ENCODE results near the gene ZCCHC2. TPM values are rescaled to one million over a fixed set of nuclear protein-coding genes. Genes with fewer than 3 reads are reported as not detected.

Gene ZCCHC2
- total and polyA plus RNA-seq, 2 of the 8 experiments (the other 6 are each of a cell fraction or from before 2014, with no cell fraction given), result 13.5 to 18.6 TPM

DNA sequence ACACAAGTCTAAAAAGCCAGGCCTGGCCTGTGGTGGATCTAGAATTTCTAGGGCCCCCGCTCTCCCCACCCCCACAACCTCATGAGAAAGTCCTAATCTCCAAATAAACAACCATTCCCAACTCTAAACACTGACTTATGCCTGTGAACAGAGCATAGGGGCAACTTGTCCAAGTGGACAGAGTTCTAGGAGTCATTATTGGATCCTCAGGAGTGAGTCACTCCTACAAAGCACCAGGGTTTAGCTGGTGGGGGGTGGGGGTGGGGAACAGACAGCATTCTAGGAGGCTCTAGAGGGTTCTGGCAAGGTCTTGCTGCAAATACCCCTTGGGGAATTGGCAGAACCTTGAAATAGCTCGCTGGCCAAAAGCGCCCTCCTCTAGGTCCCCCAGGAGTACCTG is 83.3 kb downstream of the ZCCHC2 start:
- ChIA-PET CTCF (ENCODE audit: partially characterized antibody) (interaction anchor here (1.0 to 1.4 kb wide), 2 partner anchors 9 to 20 kb away, joined by 3 read pairs; no protein-coding TSS in a partner anchor), POLR2A (ENCODE audit: partially characterized antibody) (no interaction called here)
- Histone ChIP-seq H3K9ac (replicated peaks in 1 of 4; ENCODE audit: extremely low read depth in 1 of 4, low read depth in 3 of 4, low read length in 3 of 4) (no peak overlapping the region), H4K8ac (ENCODE audit: extremely low read depth, insufficient read depth, low read length) (no peak overlapping the region), H2BK120ac (replicated peaks; ENCODE audit: low read depth, low read length) (no peak overlapping the region), H2BK12ac (ENCODE audit: low read depth, low read length) (no peak overlapping the region), H3K4me3 (ENCODE audit: extremely low read depth in 1 of 4, insufficient read depth in 2 of 4, low read depth in 3 of 4, low read length in 4 of 4) (no peak overlapping the region), H3K4me1 (replicated peaks in 1 of 4; ENCODE audit: control insufficient read depth in 3 of 4, insufficient read depth in 4 of 4, low read length in 3 of 4) (peaks cover under 1 to 15% (median 12%) of the 10 kb centered on the region in 4 experiments; a peak in 5 of 7 replicates), H3K56ac (replicated peaks; ENCODE audit: insufficient read length, low read depth, low read length) (no peak overlapping the region), H3K4ac (replicated peaks; ENCODE audit: insufficient read length, low read depth, low read length) (no peak overlapping the region), H3K79me2 (ENCODE audit: control insufficient read depth in 1 of 2, insufficient read depth in 2 of 2, low read length in 2 of 2) (no peaks in the 10 kb centered on the region), H3K79me1 (ENCODE audit: low read depth, low read length) (no peaks in the 10 kb centered on the region), H4K20me1 (replicated peaks in 1 of 2; ENCODE audit: control insufficient read depth in 1 of 2, insufficient read depth in 2 of 2, low read length in 2 of 2) (no peaks in the 10 kb centered on the region), H2BK20ac (ENCODE audit: low read length) (no peak overlapping the region), H2BK15ac (ENCODE audit: low read length) (no peak overlapping the region), H3K27ac (ENCODE audit: low read depth, low read length) (no peak overlapping the region), H3K23ac (ENCODE audit: insufficient read length) (no peak overlapping the region), H3K27me3 (replicated peaks in 1 of 4; ENCODE audit: control insufficient read depth in 3 of 4, extremely low read depth in 1 of 4, insufficient read depth in 3 of 4, low read length in 3 of 4) (no peaks in the 10 kb centered on the region), H3K23me2 (ENCODE audit: low read depth, low read length) (peaks cover 2% of the 10 kb centered on the region; the same call in 1 of the 2 replicates), H3K14ac (ENCODE audit: insufficient read length) (no peak overlapping the region), H2AK5ac (ENCODE audit: low read depth, low read length) (no peak overlapping the region), H4K5ac (ENCODE audit: insufficient read length, low read depth, low read length) (no peak overlapping the region), H2BK5ac (ENCODE audit: low read depth, low read length) (no peak overlapping the region), H2AFZ (ENCODE audit: low read length) (no peak overlapping the region), H3K36me3 (ENCODE audit: control insufficient read depth in 2 of 4, insufficient read depth in 4 of 4, low read length in 3 of 4) (no peaks in the 10 kb centered on the region), H4K91ac (replicated peaks; ENCODE audit: insufficient read length, low read length) (no peak overlapping the region), H3K9me3 (ENCODE audit: insufficient read depth in 2 of 2, low read depth in 1 of 2, low read length in 1 of 2) (no peaks in the 10 kb centered on the region), H3K4me2 (ENCODE audit: insufficient read depth in 1 of 2, low read depth in 2 of 2, low read length in 2 of 2) (no peak overlapping the region), H3K18ac (ENCODE audit: extremely low read depth, low read length) (no peak overlapping the region)
- 75% methylated on average over 3 of the region's 3 CpGs; no CpG with 5 or more reads in 1 of the 2 experiments for WGBS, 2 experiments (ENCODE audit: extremely low coverage in 1 of 2, insufficient coverage in 1 of 2, insufficient read length in 1 of 2, insufficient replicate concordance in 2 of 2, low coverage in 1 of 2, low lambda C conversion rate in 2 of 2, missing lambda C conversion rate in 1 of 2)
- no peak for DNase-seq (ENCODE audit: low read depth in 1 of 2, low spot score in 2 of 2)
- no peak for FAIRE-seq
- TF ChIP-seq NANOG (IDR thresholded peaks at IDR 0.05; ENCODE audit: insufficient read depth, low read depth, low read length, poor library complexity, severe bottlenecking), result no peak
- no peak for TF ChIP-seq EGR1 (IDR thresholded peaks at IDR 0.05; ENCODE audit: borderline replicate concordance, low read depth, low read length)
- no peak for TF ChIP-seq EZH2 (IDR thresholded peaks at IDR 0.05; ENCODE audit: low read depth, low read length, severe bottlenecking)
- TF ChIP-seq, protein P1, sequence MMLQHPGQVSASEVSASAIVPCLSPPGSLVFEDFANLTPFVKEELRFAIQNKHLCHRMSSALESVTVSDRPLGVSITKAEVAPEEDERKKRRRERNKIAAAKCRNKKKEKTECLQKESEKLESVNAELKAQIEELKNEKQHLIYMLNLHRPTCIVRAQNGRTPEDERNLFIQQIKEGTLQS (IDR thresholded peaks at IDR 0.05; ENCODE audit: insufficient read depth, low read depth, low read length), result no peak
- TF ChIP-seq SP2 (IDR thresholded peaks at IDR 0.05; ENCODE audit: low read length), result no peak
- no peak for TF ChIP-seq BACH1 (IDR thresholded peaks at IDR 0.05; ENCODE audit: low read length)
- TF ChIP-seq PHF8 (conservative IDR thresholded peaks at IDR 0.05; ENCODE audit: low read depth, low read length), result no peak
- no peak for TF ChIP-seq HDAC2 (IDR thresholded peaks at IDR 0.05; ENCODE audit: borderline replicate concordance in 1 of 2, low read depth in 2 of 2, low read length in 2 of 2)
- TF ChIP-seq FOSL1 (IDR thresholded peaks at IDR 0.05; ENCODE audit: insufficient read depth, low read depth, low read length), result no peak
- no peak for TF ChIP-seq KDM1A (IDR thresholded peaks at IDR 0.05; ENCODE audit: borderline replicate concordance, low read length)
- no peak for TF ChIP-seq POU5F1 (IDR thresholded peaks at IDR 0.05; ENCODE audit: low read depth, low read length)
- TF ChIP-seq, protein P2, sequence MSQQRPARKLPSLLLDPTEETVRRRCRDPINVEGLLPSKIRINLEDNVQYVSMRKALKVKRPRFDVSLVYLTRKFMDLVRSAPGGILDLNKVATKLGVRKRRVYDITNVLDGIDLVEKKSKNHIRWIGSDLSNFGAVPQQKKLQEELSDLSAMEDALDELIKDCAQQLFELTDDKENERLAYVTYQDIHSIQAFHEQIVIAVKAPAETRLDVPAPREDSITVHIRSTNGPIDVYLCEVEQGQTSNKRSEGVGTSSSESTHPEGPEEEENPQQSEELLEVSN (IDR thresholded peaks at IDR 0.05), result no peak
- no peak for TF ChIP-seq JUND (IDR thresholded peaks at IDR 0.05; ENCODE audit: low read length)
